Fibroblast of skin of right quadriceps (primary cell): ENCODE data around the gene DIAPH2.

Experiments
- DNase-seq: peaks from one replicate; pipeline ENCODE4 v3.0.0-alpha.2; 2013

Gene DIAPH2

GRCh38 chrX:96684339-96685209 is at the start of gene DIAPH2:
DIAPH2 (plus strand) TSS chrX:96684842.
- DNase-seq: peak; percentile 73

- DNase-seq: no peak
Measured at GRCh38 chrX:96650023-96650422, 34.6 kb upstream of the DIAPH2 start.

- no peak for DNase-seq
Measured at GRCh38 chrX:96655947-96656623, 28.6 kb upstream of the DIAPH2 start.

GRCh38 chrX:96682516-96682915 is 2.1 kb upstream of the DIAPH2 start:
- DNase-seq: no peak

GRCh38 chrX:96683997-96684338 is 674 bp upstream of the DIAPH2 start:
- DNase-seq: no peak

- peak; percentile 46 for DNase-seq
Measured at GRCh38 chrX:96685210-96686099, 813 bp downstream of the DIAPH2 start.

GRCh38 chrX:96687776-96688175 is 3.1 kb downstream of the DIAPH2 start:
- no peak for DNase-seq

GRCh38 chrX:96688789-96689188 is 4.1 kb downstream of the DIAPH2 start:
- DNase-seq: no peak

GRCh38 chrX:96689991-96690390 is 5.3 kb downstream of the DIAPH2 start:
- DNase-seq: no peak

GRCh38 chrX:96692454-96692853 is 7.8 kb downstream of the DIAPH2 start:
- peak; percentile 0 for DNase-seq

GRCh38 chrX:96692890-96693289 is 8.2 kb downstream of the DIAPH2 start:
- DNase-seq: no peak

- no peak for DNase-seq
Measured at GRCh38 chrX:96693407-96693806, 8.8 kb downstream of the DIAPH2 start.

- no peak for DNase-seq
Measured at GRCh38 chrX:96696462-96696861, 11.8 kb downstream of the DIAPH2 start.

GRCh38 chrX:96700625-96701024 is 16.0 kb downstream of the DIAPH2 start:
- no peak for DNase-seq

- DNase-seq: no peak
Measured at GRCh38 chrX:96703379-96703778, 18.7 kb downstream of the DIAPH2 start.

GRCh38 chrX:96703816-96704215 is 19.2 kb downstream of the DIAPH2 start:
- DNase-seq: peak; percentile 6

GRCh38 chrX:96704629-96705028 is 20.0 kb downstream of the DIAPH2 start:
- DNase-seq: peak; percentile 9

GRCh38 chrX:96705905-96706304 is 21.3 kb downstream of the DIAPH2 start:
- DNase-seq: no peak

GRCh38 chrX:96707804-96708203 is 23.2 kb downstream of the DIAPH2 start:
- DNase-seq: peak; percentile 1

- DNase-seq: no peak
Measured at GRCh38 chrX:96710031-96710430, 25.4 kb downstream of the DIAPH2 start.

GRCh38 chrX:96713303-96713702 is 28.7 kb downstream of the DIAPH2 start:
- DNase-seq: no peak

GRCh38 chrX:96714393-96714792 is 29.8 kb downstream of the DIAPH2 start:
- peak; percentile 1 for DNase-seq

- DNase-seq: peak; percentile 9
Measured at GRCh38 chrX:96715481-96715880, 30.8 kb downstream of the DIAPH2 start.
